Measurements from ENCODE around the gene MMP25.
"Not testable (repeated sequence)": the region's sequence is repeated elsewhere in the genome, so short reads cannot be mapped to it uniquely, and the experiment has no call there.

MMP25 gene

GRCh38 chr16:3029491-3030221, 16.7 kb upstream of the MMP25 start:
- DNase-seq (ENCODE audit: low spot score), result no peak

- no peak for DNase-seq (ENCODE audit: low spot score)
Observed at GRCh38 chr16:3030222-3031212, 15.8 kb upstream of the MMP25 start.

GRCh38 chr16:3032624-3033023, 13.7 kb upstream of the MMP25 start:
- no peak for DNase-seq (ENCODE audit: low spot score)

GRCh38 chr16:3035289-3035971, 10.9 kb upstream of the MMP25 start:
- DNase-seq (ENCODE audit: low spot score), result no peak

GRCh38 chr16:3035972-3036725, 10.2 kb upstream of the MMP25 start:
- DNase-seq (ENCODE audit: low spot score), result no peak

- no peak for DNase-seq (ENCODE audit: low spot score)
Observed at GRCh38 chr16:3036726-3037315, 9.5 kb upstream of the MMP25 start, which contains the start of gene BICDL2. Gene BICDL2, minus strand, starts transcription at chr16:3036944. Its CDS starts 1,448 bp downstream, at chr16:3035496.

GRCh38 chr16:3038256-3038655, 8.1 kb upstream of the MMP25 start:
- DNase-seq (ENCODE audit: low spot score), result no peak

- no peak for DNase-seq (ENCODE audit: low spot score)
Observed at GRCh38 chr16:3038896-3039295, 7.5 kb upstream of the MMP25 start.

GRCh38 chr16:3042376-3042775, 4.0 kb upstream of the MMP25 start:
- no peak for DNase-seq (ENCODE audit: low spot score)

GRCh38 chr16:3044708-3045107, 1.7 kb upstream of the MMP25 start:
- no peak for DNase-seq (ENCODE audit: low spot score)

- no peak for DNase-seq (ENCODE audit: low spot score)
Observed at GRCh38 chr16:3046641-3047386, 453 bp downstream of the MMP25 start.

- DNase-seq (ENCODE audit: low spot score), result no peak
Observed at GRCh38 chr16:3047387-3047720, 993 bp downstream of the MMP25 start.

GRCh38 chr16:3049921-3050481, 3.6 kb downstream of the MMP25 start:
- no peak for DNase-seq (ENCODE audit: low spot score)

- DNase-seq (ENCODE audit: low spot score), result no peak
Observed at GRCh38 chr16:3050487-3050886, 4.1 kb downstream of the MMP25 start.

- no peak for DNase-seq (ENCODE audit: low spot score)
Observed at GRCh38 chr16:3051009-3051408, 4.6 kb downstream of the MMP25 start.

- no peak for DNase-seq (ENCODE audit: low spot score)
Observed at GRCh38 chr16:3051494-3051893, 5.1 kb downstream of the MMP25 start.

GRCh38 chr16:3052571-3053329, 6.4 kb downstream of the MMP25 start:
- not testable (repeated sequence) for DNase-seq (ENCODE audit: low spot score)

- not testable (repeated sequence) for DNase-seq (ENCODE audit: low spot score)
Observed at GRCh38 chr16:3053330-3053710, 7.0 kb downstream of the MMP25 start.

- DNase-seq (ENCODE audit: low spot score), result no peak
Observed at GRCh38 chr16:3054965-3055733, 8.8 kb downstream of the MMP25 start.

Measured in globus pallidus (tissue), 1 donor.